ENCODE data around the gene MRPS21.

The MRPS21 gene

GRCh38 chr1:150293433-150294253 lies at the start of gene MRPS21:
Gene MRPS21 (plus strand): TSS chr1:150293861. CDS start chr1:150294367, 506 bp downstream.
- DNase-seq: peak; percentile 80

GRCh38 chr1:150249936-150250335 lies 43.7 kb upstream of the MRPS21 start:
- no peak for DNase-seq

GRCh38 chr1:150256198-150256553 lies 37.5 kb upstream of the MRPS21 start:
- no peak for DNase-seq

- DNase-seq: no peak
These were observed 36.9 kb upstream of the MRPS21 start for GRCh38 chr1:150256554-150257341.

- DNase-seq: no peak
These were observed 35.8 kb upstream of the MRPS21 start, which contains the start of gene CA14 for GRCh38 chr1:150257624-150258585. Gene CA14 (plus strand): TSS chr1:150257774. CDS start chr1:150258129, 355 bp downstream.

- DNase-seq: no peak
These were observed 34.4 kb upstream of the MRPS21 start for GRCh38 chr1:150259217-150259616.

- DNase-seq: no peak
These were observed 33.6 kb upstream of the MRPS21 start for GRCh38 chr1:150259758-150260669.

GRCh38 chr1:150261367-150261766 lies 32.3 kb upstream of the MRPS21 start:
- no peak for DNase-seq

- DNase-seq: no peak
These were observed 31.0 kb upstream of the MRPS21 start for GRCh38 chr1:150262388-150263320.

- no peak for DNase-seq
These were observed 30.1 kb upstream of the MRPS21 start for GRCh38 chr1:150263549-150263948.

- DNase-seq: no peak
These were observed 25.8 kb upstream of the MRPS21 start for GRCh38 chr1:150267896-150268295.

GRCh38 chr1:150268340-150268704 lies 25.3 kb upstream of the MRPS21 start:
- peak; percentile 31 for DNase-seq

- peak; percentile 90 for DNase-seq
These were observed 24.8 kb upstream of the MRPS21 start, which contains the start of gene APH1A for GRCh38 chr1:150268705-150269403. Gene APH1A (minus strand): TSS chr1:150269016. CDS start chr1:150268810, 206 bp downstream.

GRCh38 chr1:150269451-150269850 lies 24.2 kb upstream of the MRPS21 start:
- no peak for DNase-seq

- no peak for DNase-seq
These were observed 22.2 kb upstream of the MRPS21 start for GRCh38 chr1:150271291-150271959.

GRCh38 chr1:150273311-150273710 lies 20.4 kb upstream of the MRPS21 start:
- no peak for DNase-seq

- no peak for DNase-seq
These were observed 13.4 kb upstream of the MRPS21 start for GRCh38 chr1:150280138-150280707.

- peak; percentile 66 for DNase-seq
These were observed 12.4 kb upstream of the MRPS21 start for GRCh38 chr1:150281221-150281757.

All from activated CD8-positive, alpha-beta memory T cell treated with anti-CD3 and anti-CD28 coated beads, Interleukin-2, amount 50 U/mL, for 4 hours (primary cell).